Liver (tissue), 9 donors: ENCODE measurements around the gene SLC12A3. TPM values are rescaled to one million over a fixed set of nuclear protein-coding genes. Genes with fewer than 3 reads are reported as not detected.

Source experiments
- DNase-seq: peaks from one replicate; pipeline ENCODE4 v3.0.0-alpha.2; 2017; ENCODE audit warnings: low spot score
- H3K27ac ChIP-seq, 2 donors: one replicate each; pipeline ENCODE4 v1.7.0; 2013; ENCODE audit warnings: inconsistent platforms in 2 of 2, low read length in 2 of 2, control low read depth in 1 of 2, low read depth in 1 of 2, mild to moderate bottlenecking in 1 of 2
- H3K27me3 ChIP-seq, 4 donors: one replicate each; pipeline versions ENCODE4 v1.6.1 to v1.7.0; 2013; ENCODE audit warnings: low read length in 3 of 4, inconsistent platforms in 1 of 4, mild to moderate bottlenecking in 1 of 4, moderate library complexity in 1 of 4; ENCODE audit not compliant: control insufficient read depth in 4 of 4, insufficient read depth in 4 of 4
- H3K36me3 ChIP-seq, 4 donors: one replicate each; pipeline versions ENCODE4 v1.6.1 to v1.7.0; 2013; ENCODE audit warnings: low read length in 3 of 4, mild to moderate bottlenecking in 3 of 4, low read depth in 1 of 4, moderate library complexity in 1 of 4; ENCODE audit not compliant: control insufficient read depth in 4 of 4, insufficient read depth in 3 of 4
- H3K4me1 ChIP-seq, 4 donors: one replicate each; pipeline versions ENCODE4 v1.6.1 to v1.7.0; 2013; ENCODE audit warnings: low read length in 3 of 4, mild to moderate bottlenecking in 3 of 4, moderate library complexity in 1 of 4; ENCODE audit not compliant: control insufficient read depth in 4 of 4, insufficient read depth in 4 of 4
- H3K4me3 ChIP-seq, 3 donors: one replicate each; pipeline versions ENCODE4 v1.6.1 to v1.7.0; 2013; ENCODE audit warnings: low read length in 3 of 3, control low read depth in 1 of 3, low read depth in 1 of 3, mild to moderate bottlenecking in 1 of 3
- H3K9ac ChIP-seq, 2 donors: one replicate each; pipeline ENCODE4 v1.7.0; 2013; ENCODE audit warnings: low read length in 2 of 2, mild to moderate bottlenecking in 2 of 2, moderate library complexity in 2 of 2, control low read depth in 1 of 2, low read depth in 1 of 2
- H3K9me3 ChIP-seq, 4 donors: one replicate each; pipeline versions ENCODE4 v1.6.1 to v1.7.0; 2013; ENCODE audit warnings: low read length in 3 of 4; ENCODE audit not compliant: control insufficient read depth in 4 of 4
- EGR1 ChIP-seq, 2 donors: IDR thresholded peaks; 2 replicates each; pipeline ENCODE4 v1.6.1; 2016 to 2018; ENCODE audit warnings: antibody characterized with exemption in 2 of 2, low read depth in 2 of 2
- FOXA1 ChIP-seq: IDR thresholded peaks from 2 replicates; pipeline ENCODE4 v1.6.1; 2016; ENCODE audit warnings: antibody characterized with exemption
- FOXA2 ChIP-seq: IDR thresholded peaks from 2 replicates; pipeline ENCODE4 v1.6.1; 2016; ENCODE audit warnings: antibody characterized with exemption
- GABPA ChIP-seq, 2 donors: IDR thresholded peaks in 1 of 2; conservative IDR thresholded peaks in 1 of 2; 2 replicates each; pipeline ENCODE4 v1.6.1; 2016; ENCODE audit warnings: antibody characterized with exemption in 2 of 2, mild to moderate bottlenecking in 1 of 2, moderate library complexity in 1 of 2
- HNF4A ChIP-seq, 2 donors: conservative IDR thresholded peaks; 2 replicates each; pipeline ENCODE4 v1.6.1; 2016; ENCODE audit warnings: antibody characterized with exemption in 2 of 2, mild to moderate bottlenecking in 2 of 2
- HNF4G ChIP-seq: IDR thresholded peaks from 2 replicates; pipeline ENCODE4 v1.6.1; 2016; ENCODE audit warnings: antibody characterized with exemption
- JUND ChIP-seq, 2 donors: IDR thresholded peaks; 2 replicates each; pipeline ENCODE4 v1.6.1; 2016; ENCODE audit warnings: antibody characterized with exemption in 2 of 2
- NR2F2 ChIP-seq: IDR thresholded peaks from 2 replicates; pipeline ENCODE4 v1.6.1; 2016; ENCODE audit warnings: antibody characterized with exemption
- RAD21 ChIP-seq, 2 donors: IDR thresholded peaks; 2 replicates each; pipeline ENCODE4 v1.6.1; 2016; ENCODE audit warnings: antibody characterized with exemption in 2 of 2, mild to moderate bottlenecking in 2 of 2
- RXRA ChIP-seq, 2 donors: IDR thresholded peaks; 2 replicates each; pipeline ENCODE4 v1.6.1; 2017 to 2018; ENCODE audit warnings: antibody characterized with exemption in 2 of 2, mild to moderate bottlenecking in 1 of 2
- SP1 ChIP-seq: IDR thresholded peaks from 2 replicates; pipeline ENCODE4 v1.6.1; 2018; ENCODE audit warnings: antibody characterized with exemption, mild to moderate bottlenecking
- TAF1 ChIP-seq: conservative IDR thresholded peaks from 2 replicates; pipeline ENCODE4 v1.6.1; 2016; ENCODE audit warnings: antibody characterized with exemption, mild to moderate bottlenecking
- YY1 ChIP-seq: IDR thresholded peaks from 2 replicates; pipeline ENCODE4 v1.6.1; 2016; ENCODE audit warnings: antibody characterized with exemption, mild to moderate bottlenecking
- WGBS: extraction: QIAGEN DNeasy Blood & Tissue Kit; methylation state at CpG from one replicate; pipeline ENCODE4 v1.1.7; 2013; 5-methylcytosine and 5-hydroxymethylcytosine counted together
- polyA plus RNA-seq, 2 donors: library from polyadenylated mRNA; stranded (reverse) in 1 of 2; unstranded in 1 of 2; fragments of 200-250 nt in 1 of 2; fragments of >200 nt in 1 of 2; fragmentation: Nextera tagmentation in 1 of 2; extraction: Ambion mirVana in 1 of 2; gene quantifications; one replicate each; pipeline versions ENCODE4 v1.2.1 to v1.2.3, GENCODE V29; 2013 to 2015
- total RNA-seq, 2 donors: library from RNA; depleted of rRNA; stranded (reverse); fragments of >200 nt; gene quantifications; one replicate each; pipeline ENCODE4 v1.2.3, GENCODE V29; 2014
- TF ChIP-seq, protein P1 (sequence below): IDR thresholded peaks from 2 replicates; pipeline ENCODE4 v1.6.1; 2016; ENCODE audit warnings: antibody characterized with exemption
- TF ChIP-seq, protein P2 (sequence below): IDR thresholded peaks from 2 replicates; pipeline ENCODE4 v1.6.1; 2016; ENCODE audit warnings: antibody characterized with exemption
- TF ChIP-seq, protein P3 (sequence below): fragments of 150-350 bp; IDR thresholded peaks from 2 replicates; pipeline ENCODE4 v1.5.1; 2017; ENCODE audit warnings: improper control_type of control experiment, low read depth, low read length; ENCODE audit not compliant: missing input control
- TF ChIP-seq, protein P4 (sequence below): IDR thresholded peaks from 2 replicates; pipeline ENCODE4 v1.6.1; 2016; ENCODE audit warnings: antibody characterized with exemption
- TF ChIP-seq, protein P5 (sequence below): IDR thresholded peaks from 2 replicates; pipeline ENCODE4 v1.6.1; 2016; ENCODE audit warnings: antibody characterized with exemption, mild to moderate bottlenecking
- donor health status: healthy.
- donor health status: healthy.
- donor health status: healthy.
- donor health status: healthy.
- donor health status: healthy.

The SLC12A3 gene
- total and polyA plus RNA-seq, 4 donors: 0.09 TPM; not detected in 3

DNA sequence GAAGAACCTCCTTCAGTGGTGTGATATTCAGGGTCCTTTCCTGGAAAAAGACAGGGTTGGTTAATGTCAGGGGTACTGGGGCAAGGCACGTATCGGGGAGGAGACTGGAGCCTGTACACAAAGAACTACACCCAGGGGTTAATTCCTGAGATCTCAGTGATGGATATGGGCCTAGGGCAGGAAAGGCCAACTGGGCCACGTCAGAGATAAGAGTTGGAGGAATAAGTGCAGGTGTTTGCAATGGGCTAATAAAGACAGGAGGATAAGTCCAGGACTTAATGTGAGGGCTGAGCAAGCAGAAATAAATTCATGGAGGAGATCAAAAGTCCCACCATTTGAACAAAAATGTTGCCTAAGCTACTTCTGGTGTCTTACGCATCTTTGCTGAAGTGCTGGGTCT lies 56.6 kb downstream of the SLC12A3 start:
- WGBS: 78% methylated on average over 4 of the region's 4 CpGs
- Histone ChIP-seq H3K9ac (no peak overlapping the region), H3K27ac (no peak overlapping the region), H3K27me3 (no peaks in the 10 kb centered on the region), H3K9me3 (no peaks in the 10 kb centered on the region), H3K36me3 (no peaks in the 10 kb centered on the region), H3K4me1 (peaks cover 0 to 21% (median 7%) of the 10 kb centered on the region in 4 donors), H3K4me3 (no peak overlapping the region)
- TF ChIP-seq, protein P1, sequence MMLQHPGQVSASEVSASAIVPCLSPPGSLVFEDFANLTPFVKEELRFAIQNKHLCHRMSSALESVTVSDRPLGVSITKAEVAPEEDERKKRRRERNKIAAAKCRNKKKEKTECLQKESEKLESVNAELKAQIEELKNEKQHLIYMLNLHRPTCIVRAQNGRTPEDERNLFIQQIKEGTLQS: no peak
- TF ChIP-seq YY1 (no peak), HNF4A (conservative IDR thresholded peaks at IDR 0.05) (no peak), EGR1 (IDR thresholded peaks at IDR 0.05; ENCODE audit: low read depth in 2 of 2) (no peak), GABPA (IDR thresholded peaks at IDR 0.05 in 1 of 2, conservative IDR thresholded peaks at IDR 0.05 in 1 of 2) (no peak)
- TF ChIP-seq, protein P2, sequence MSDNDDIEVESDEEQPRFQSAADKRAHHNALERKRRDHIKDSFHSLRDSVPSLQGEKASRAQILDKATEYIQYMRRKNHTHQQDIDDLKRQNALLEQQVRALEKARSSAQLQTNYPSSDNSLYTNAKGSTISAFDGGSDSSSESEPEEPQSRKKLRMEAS: no peak
- DNase-seq: no peak

DNA sequence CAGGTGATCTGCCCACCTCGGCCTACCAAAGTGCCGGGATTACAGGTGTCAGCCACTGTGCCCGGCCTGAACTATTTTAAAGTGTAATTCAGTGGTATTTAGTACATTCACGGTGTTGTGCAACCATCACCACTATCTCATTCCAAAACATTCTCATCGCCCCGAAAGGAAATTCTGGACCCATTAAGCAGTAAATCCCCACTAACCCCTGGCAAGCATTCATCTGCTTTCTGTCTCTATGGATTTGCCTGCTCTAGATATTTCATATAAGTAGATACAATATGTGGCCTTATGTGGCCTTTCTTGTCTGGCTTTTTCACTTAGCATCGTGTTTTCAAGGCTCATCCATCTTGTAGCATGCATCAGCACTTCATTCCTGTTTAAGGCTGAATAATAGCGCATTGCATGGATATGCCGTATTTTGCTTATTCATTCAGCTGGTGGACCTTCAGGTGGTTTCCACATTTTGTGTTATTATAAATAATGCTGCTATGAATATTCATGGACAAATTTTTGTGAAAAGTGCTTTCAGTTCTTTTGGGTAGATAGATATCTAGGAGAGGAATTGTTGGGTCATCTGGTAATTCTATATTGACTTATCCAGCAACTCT lies 58.6 kb downstream of the SLC12A3 start:
- TF ChIP-seq, protein P3, sequence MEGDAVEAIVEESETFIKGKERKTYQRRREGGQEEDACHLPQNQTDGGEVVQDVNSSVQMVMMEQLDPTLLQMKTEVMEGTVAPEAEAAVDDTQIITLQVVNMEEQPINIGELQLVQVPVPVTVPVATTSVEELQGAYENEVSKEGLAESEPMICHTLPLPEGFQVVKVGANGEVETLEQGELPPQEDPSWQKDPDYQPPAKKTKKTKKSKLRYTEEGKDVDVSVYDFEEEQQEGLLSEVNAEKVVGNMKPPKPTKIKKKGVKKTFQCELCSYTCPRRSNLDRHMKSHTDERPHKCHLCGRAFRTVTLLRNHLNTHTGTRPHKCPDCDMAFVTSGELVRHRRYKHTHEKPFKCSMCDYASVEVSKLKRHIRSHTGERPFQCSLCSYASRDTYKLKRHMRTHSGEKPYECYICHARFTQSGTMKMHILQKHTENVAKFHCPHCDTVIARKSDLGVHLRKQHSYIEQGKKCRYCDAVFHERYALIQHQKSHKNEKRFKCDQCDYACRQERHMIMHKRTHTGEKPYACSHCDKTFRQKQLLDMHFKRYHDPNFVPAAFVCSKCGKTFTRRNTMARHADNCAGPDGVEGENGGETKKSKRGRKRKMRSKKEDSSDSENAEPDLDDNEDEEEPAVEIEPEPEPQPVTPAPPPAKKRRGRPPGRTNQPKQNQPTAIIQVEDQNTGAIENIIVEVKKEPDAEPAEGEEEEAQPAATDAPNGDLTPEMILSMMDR: no peak
- TF ChIP-seq TAF1 (no peak), RAD21 (IDR thresholded peaks at IDR 0.05) (no peak), SP1 (no peak), FOXA1 (no peak), RXRA (IDR thresholded peaks at IDR 0.05) (no peak), HNF4A (conservative IDR thresholded peaks at IDR 0.05) (no peak), YY1 (no peak), HNF4G (no peak), GABPA (IDR thresholded peaks at IDR 0.05 in 1 of 2, conservative IDR thresholded peaks at IDR 0.05 in 1 of 2) (no peak), FOXA2 (no peak), NR2F2 (no peak), JUND (IDR thresholded peaks at IDR 0.05) (no peak), EGR1 (IDR thresholded peaks at IDR 0.05; ENCODE audit: low read depth in 2 of 2) (no peak)
- TF ChIP-seq, protein P2: no peak
- TF ChIP-seq, protein P4, sequence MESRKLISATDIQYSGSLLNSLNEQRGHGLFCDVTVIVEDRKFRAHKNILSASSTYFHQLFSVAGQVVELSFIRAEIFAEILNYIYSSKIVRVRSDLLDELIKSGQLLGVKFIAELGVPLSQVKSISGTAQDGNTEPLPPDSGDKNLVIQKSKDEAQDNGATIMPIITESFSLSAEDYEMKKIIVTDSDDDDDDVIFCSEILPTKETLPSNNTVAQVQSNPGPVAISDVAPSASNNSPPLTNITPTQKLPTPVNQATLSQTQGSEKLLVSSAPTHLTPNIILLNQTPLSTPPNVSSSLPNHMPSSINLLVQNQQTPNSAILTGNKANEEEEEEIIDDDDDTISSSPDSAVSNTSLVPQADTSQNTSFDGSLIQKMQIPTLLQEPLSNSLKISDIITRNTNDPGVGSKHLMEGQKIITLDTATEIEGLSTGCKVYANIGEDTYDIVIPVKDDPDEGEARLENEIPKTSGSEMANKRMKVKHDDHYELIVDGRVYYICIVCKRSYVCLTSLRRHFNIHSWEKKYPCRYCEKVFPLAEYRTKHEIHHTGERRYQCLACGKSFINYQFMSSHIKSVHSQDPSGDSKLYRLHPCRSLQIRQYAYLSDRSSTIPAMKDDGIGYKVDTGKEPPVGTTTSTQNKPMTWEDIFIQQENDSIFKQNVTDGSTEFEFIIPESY: no peak
- TF ChIP-seq, protein P1: no peak
- TF ChIP-seq, protein P5, sequence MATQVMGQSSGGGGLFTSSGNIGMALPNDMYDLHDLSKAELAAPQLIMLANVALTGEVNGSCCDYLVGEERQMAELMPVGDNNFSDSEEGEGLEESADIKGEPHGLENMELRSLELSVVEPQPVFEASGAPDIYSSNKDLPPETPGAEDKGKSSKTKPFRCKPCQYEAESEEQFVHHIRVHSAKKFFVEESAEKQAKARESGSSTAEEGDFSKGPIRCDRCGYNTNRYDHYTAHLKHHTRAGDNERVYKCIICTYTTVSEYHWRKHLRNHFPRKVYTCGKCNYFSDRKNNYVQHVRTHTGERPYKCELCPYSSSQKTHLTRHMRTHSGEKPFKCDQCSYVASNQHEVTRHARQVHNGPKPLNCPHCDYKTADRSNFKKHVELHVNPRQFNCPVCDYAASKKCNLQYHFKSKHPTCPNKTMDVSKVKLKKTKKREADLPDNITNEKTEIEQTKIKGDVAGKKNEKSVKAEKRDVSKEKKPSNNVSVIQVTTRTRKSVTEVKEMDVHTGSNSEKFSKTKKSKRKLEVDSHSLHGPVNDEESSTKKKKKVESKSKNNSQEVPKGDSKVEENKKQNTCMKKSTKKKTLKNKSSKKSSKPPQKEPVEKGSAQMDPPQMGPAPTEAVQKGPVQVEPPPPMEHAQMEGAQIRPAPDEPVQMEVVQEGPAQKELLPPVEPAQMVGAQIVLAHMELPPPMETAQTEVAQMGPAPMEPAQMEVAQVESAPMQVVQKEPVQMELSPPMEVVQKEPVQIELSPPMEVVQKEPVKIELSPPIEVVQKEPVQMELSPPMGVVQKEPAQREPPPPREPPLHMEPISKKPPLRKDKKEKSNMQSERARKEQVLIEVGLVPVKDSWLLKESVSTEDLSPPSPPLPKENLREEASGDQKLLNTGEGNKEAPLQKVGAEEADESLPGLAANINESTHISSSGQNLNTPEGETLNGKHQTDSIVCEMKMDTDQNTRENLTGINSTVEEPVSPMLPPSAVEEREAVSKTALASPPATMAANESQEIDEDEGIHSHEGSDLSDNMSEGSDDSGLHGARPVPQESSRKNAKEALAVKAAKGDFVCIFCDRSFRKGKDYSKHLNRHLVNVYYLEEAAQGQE: no peak
- H3K9ac ChIP-seq: no peak overlapping the region
- no peak for DNase-seq
- WGBS: 57% methylated on average over 9 of the region's 9 CpGs
- H3K36me3 ChIP-seq: no peaks in the 10 kb centered on the region
- no peaks in the 10 kb centered on the region for H3K27me3 ChIP-seq
- peaks cover 0 to 21% (median 7%) of the 10 kb centered on the region in 4 donors for H3K4me1 ChIP-seq
- no peak overlapping the region for H3K4me3 ChIP-seq
- no peaks in the 10 kb centered on the region for H3K9me3 ChIP-seq
- no peak overlapping the region for H3K27ac ChIP-seq
